ENCODE measurements around the gene SC5D. TPM values are rescaled to one million over a fixed set of nuclear protein-coding genes. Genes with fewer than 3 reads are reported as not detected.

The SC5D gene
- total RNA-seq, 1 donor from 2014 or later, result 57.7 TPM

GRCh38 chr11:121255473-121256125, 37.0 kb upstream of the SC5D start:
- no peaks in the 10 kb centered on the region for H3K27me3 Mint-ChIP-seq (ENCODE audit: unreplicated experiment)
- H3K27ac Mint-ChIP-seq (ENCODE audit: unreplicated experiment), result no peak overlapping the region
- DNase-seq, result no peak

GRCh38 chr11:121257289-121257688, 35.3 kb upstream of the SC5D start:
- Mint-ChIP-seq H3K27me3 (ENCODE audit: unreplicated experiment) (no peaks in the 10 kb centered on the region), H3K9me3 (ENCODE audit: unreplicated experiment) (peaks cover 2% of the 10 kb centered on the region), H3K4me3 (ENCODE audit: unreplicated experiment) (no peak overlapping the region), H3K27ac (ENCODE audit: unreplicated experiment) (no peak overlapping the region), H3K4me1 (ENCODE audit: low read depth, unreplicated experiment) (no peaks in the 10 kb centered on the region), H3K36me3 (ENCODE audit: unreplicated experiment) (peaks cover 8% of the 10 kb centered on the region)
- DNase-seq, result no peak
- TF ChIP-seq CTCF (IDR thresholded peaks at IDR 0.05; ENCODE audit: partially characterized antibody, unreplicated experiment), result no peak

More at GRCh38 chr11:121255473-121256125, 37.0 kb upstream of the SC5D start:
- TF ChIP-seq CTCF (IDR thresholded peaks at IDR 0.05; ENCODE audit: partially characterized antibody, unreplicated experiment), result no peak
- Mint-ChIP-seq H3K4me1 (ENCODE audit: low read depth, unreplicated experiment) (no peaks in the 10 kb centered on the region), H3K4me3 (ENCODE audit: unreplicated experiment) (no peak overlapping the region), H3K9me3 (ENCODE audit: unreplicated experiment) (no peaks in the 10 kb centered on the region), H3K36me3 (ENCODE audit: unreplicated experiment) (peaks cover 8% of the 10 kb centered on the region)

GRCh38 chr11:121257976-121258375, 34.6 kb upstream of the SC5D start:
- H3K36me3 Mint-ChIP-seq (ENCODE audit: unreplicated experiment), result peaks cover 12% of the 10 kb centered on the region

GRCh38 chr11:121265586-121265985, 27.0 kb upstream of the SC5D start:
- peaks cover 5% of the 10 kb centered on the region for H3K4me1 Mint-ChIP-seq (ENCODE audit: low read depth, unreplicated experiment)
- no peak for DNase-seq
- no peak overlapping the region for H3K4me3 Mint-ChIP-seq (ENCODE audit: unreplicated experiment)
- peaks cover 22% of the 10 kb centered on the region for H3K36me3 Mint-ChIP-seq (ENCODE audit: unreplicated experiment)
- no peak for TF ChIP-seq CTCF (IDR thresholded peaks at IDR 0.05; ENCODE audit: partially characterized antibody, unreplicated experiment)
- peaks cover 4% of the 10 kb centered on the region for H3K9me3 Mint-ChIP-seq (ENCODE audit: unreplicated experiment)
- H3K27ac Mint-ChIP-seq (ENCODE audit: unreplicated experiment), result no peak overlapping the region
- peaks cover 2% of the 10 kb centered on the region for H3K27me3 Mint-ChIP-seq (ENCODE audit: unreplicated experiment)

More at GRCh38 chr11:121257976-121258375, 34.6 kb upstream of the SC5D start:
- Mint-ChIP-seq H3K27me3 (ENCODE audit: unreplicated experiment) (no peaks in the 10 kb centered on the region), H3K4me1 (ENCODE audit: low read depth, unreplicated experiment) (no peaks in the 10 kb centered on the region), H3K4me3 (ENCODE audit: unreplicated experiment) (no peak overlapping the region), H3K9me3 (ENCODE audit: unreplicated experiment) (peaks cover 2% of the 10 kb centered on the region), H3K27ac (ENCODE audit: unreplicated experiment) (no peak overlapping the region)
- DNase-seq, result no peak
- TF ChIP-seq CTCF (IDR thresholded peaks at IDR 0.05; ENCODE audit: partially characterized antibody, unreplicated experiment), result no peak

- H3K27me3 Mint-ChIP-seq (ENCODE audit: unreplicated experiment), result peaks cover 2% of the 10 kb centered on the region
- peaks cover 5% of the 10 kb centered on the region for H3K4me1 Mint-ChIP-seq (ENCODE audit: low read depth, unreplicated experiment)
- no peak overlapping the region for H3K27ac Mint-ChIP-seq (ENCODE audit: unreplicated experiment)
- H3K4me3 Mint-ChIP-seq (ENCODE audit: unreplicated experiment), result no peak overlapping the region
- peaks cover 11% of the 10 kb centered on the region for H3K36me3 Mint-ChIP-seq (ENCODE audit: unreplicated experiment)
- no peak for DNase-seq
- no peak for TF ChIP-seq CTCF (IDR thresholded peaks at IDR 0.05; ENCODE audit: partially characterized antibody, unreplicated experiment)
- peaks cover 2% of the 10 kb centered on the region for H3K9me3 Mint-ChIP-seq (ENCODE audit: unreplicated experiment)
Measured at GRCh38 chr11:121268581-121268980, 24.0 kb upstream of the SC5D start.

Data from glutamatergic neuron (in vitro differentiated cells).